Caco-2 (cell line): Measurements from ENCODE around the gene DDX3X. TPM values are rescaled to one million over a fixed set of nuclear protein-coding genes. Genes with fewer than 3 reads are reported as not detected.
A peak's percentile ranks its signal among the peaks of the same experiment; 100 is the strongest.

Experiments used
- BruUV-seq: library from RNA; stranded (reverse); fragments of 400-500 nt; replicated peaks from 2 replicates; lab custom pipeline; 2021; lab: Mats Ljungman, UMichigan
- CTCF ChIA-PET: fragments of 300-600 bp; sonication (Branson Sonifier 250); formaldehyde crosslinking; loops from one replicate; lab custom pipeline; 2022; ENCODE audit warnings: antibody characterized with exemption; lab: Charles Lee
- POLR2A ChIA-PET: fragments of 300-600 bp; sonication (Branson Sonifier 250); formaldehyde crosslinking; loops from one replicate; lab custom pipeline; 2022; ENCODE audit warnings: antibody characterized with exemption; lab: Charles Lee
- DNase-seq, 2 experiments: peaks; one replicate each; pipeline versions ENCODE4 v3.0.0 to v3.0.0-alpha.2; 2020 to 2022
- H3K27me3 ChIP-seq: replicated peaks from 2 replicates; pipeline ENCODE4 v1.6.0; 2011; ENCODE audit warnings: low read length; ENCODE audit not compliant: control insufficient read depth, insufficient read depth
- H3K36me3 ChIP-seq: 2 replicates; pipeline ENCODE4 v1.5.1; 2011; ENCODE audit warnings: low read length; ENCODE audit not compliant: control insufficient read depth, insufficient read depth
- H3K4me1 ChIP-seq: fragments of 250-450 bp; sonication (Bioruptor Pico); 2 replicates; pipeline ENCODE4 v1.5.1; 2020; ENCODE audit warnings: mild to moderate bottlenecking
- H3K4me3 ChIP-seq: 2 replicates; pipeline ENCODE4 v1.5.1; 2011; ENCODE audit warnings: low read depth, mild to moderate bottlenecking, control low read depth, low read length
- H3K9me3 ChIP-seq: fragments of 250-450 bp; sonication (Bioruptor Pico); 2 replicates; pipeline ENCODE4 v1.5.1; 2020; ENCODE audit warnings: mild to moderate bottlenecking, moderate library complexity
- H3K27ac Mint-ChIP-seq: one replicate; pipeline ENCODE4 v1.8.0; 2022; ENCODE audit warnings: mixed read lengths; ENCODE audit not compliant: unreplicated experiment
- H3K27me3 Mint-ChIP-seq: one replicate; pipeline ENCODE4 v1.8.0; 2022; ENCODE audit warnings: mixed read lengths; ENCODE audit not compliant: insufficient read depth, unreplicated experiment
- H3K36me3 Mint-ChIP-seq: one replicate; pipeline ENCODE4 v1.8.0; 2022; ENCODE audit warnings: mild to moderate bottlenecking, mixed read lengths; ENCODE audit not compliant: insufficient read depth, unreplicated experiment
- H3K4me1 Mint-ChIP-seq: one replicate; pipeline ENCODE4 v1.8.0; 2022; ENCODE audit warnings: low read depth, mixed read lengths; ENCODE audit not compliant: unreplicated experiment
- H3K4me3 Mint-ChIP-seq: one replicate; pipeline ENCODE4 v1.8.0; 2022; ENCODE audit warnings: mild to moderate bottlenecking, moderate library complexity, mixed read lengths; ENCODE audit not compliant: unreplicated experiment
- H3K9me3 Mint-ChIP-seq: one replicate; pipeline ENCODE4 v1.8.0; 2022; ENCODE audit warnings: mixed read lengths; ENCODE audit not compliant: unreplicated experiment
- intact Hi-C: fragments of 100-400 bp; cut with micrococcal nuclease; formaldehyde crosslinking; loops from one replicate; pipeline ENCODE4 v1.10.0; 2022; ENCODE audit not compliant: unreplicated experiment
- total RNA-seq: library from RNA; stranded (reverse); gene quantifications from 2 replicates; pipeline ENCODE4 v1.2.3, GENCODE V29; 2022
- TF ChIP-seq, protein P1 (sequence below), 2 experiments: fragments of 200-600 bp in 1 of 2; IDR thresholded peaks; 1 replicate in 1 of 2; 2 replicates in 1 of 2; pipeline versions ENCODE4 v1.5.1 to v1.8.0; 2011 to 2022; ENCODE audit warnings: antibody characterized with exemption in 1 of 2, control low read depth in 1 of 2, inconsistent platforms in 1 of 2, low read depth in 1 of 2, low read length in 1 of 2, mild to moderate bottlenecking in 1 of 2, moderate library complexity in 1 of 2; ENCODE audit not compliant: insufficient read depth in 1 of 2, severe bottlenecking in 1 of 2, unreplicated experiment in 1 of 2

Gene DDX3X
- total RNA-seq, 1 experiment from 2014 or later: 302 TPM

- H3K4me3 Mint-ChIP-seq: peak overlapping the region; percentile 39
- no peaks in the 10 kb centered on the region for H3K27me3 Mint-ChIP-seq
- Histone ChIP-seq H3K4me3 (no peak overlapping the region), H3K9me3 (no peaks in the 10 kb centered on the region), H3K27me3 (no peaks in the 10 kb centered on the region), H3K4me1 (peaks cover 13% of the 10 kb centered on the region), H3K36me3 (no peaks in the 10 kb centered on the region)
- H3K36me3 Mint-ChIP-seq: no peaks in the 10 kb centered on the region
- POLR2A ChIA-PET: interaction anchor here (0.6 kb wide), 2 partner anchors 51 to 117 kb away, joined by 4 to 5 read pairs; no protein-coding TSS in a partner anchor
- H3K27ac Mint-ChIP-seq: peak overlapping the region; percentile 75
- peak; percentile 51 to 64 for DNase-seq
- H3K9me3 Mint-ChIP-seq: no peaks in the 10 kb centered on the region
- TF ChIP-seq, protein P1, sequence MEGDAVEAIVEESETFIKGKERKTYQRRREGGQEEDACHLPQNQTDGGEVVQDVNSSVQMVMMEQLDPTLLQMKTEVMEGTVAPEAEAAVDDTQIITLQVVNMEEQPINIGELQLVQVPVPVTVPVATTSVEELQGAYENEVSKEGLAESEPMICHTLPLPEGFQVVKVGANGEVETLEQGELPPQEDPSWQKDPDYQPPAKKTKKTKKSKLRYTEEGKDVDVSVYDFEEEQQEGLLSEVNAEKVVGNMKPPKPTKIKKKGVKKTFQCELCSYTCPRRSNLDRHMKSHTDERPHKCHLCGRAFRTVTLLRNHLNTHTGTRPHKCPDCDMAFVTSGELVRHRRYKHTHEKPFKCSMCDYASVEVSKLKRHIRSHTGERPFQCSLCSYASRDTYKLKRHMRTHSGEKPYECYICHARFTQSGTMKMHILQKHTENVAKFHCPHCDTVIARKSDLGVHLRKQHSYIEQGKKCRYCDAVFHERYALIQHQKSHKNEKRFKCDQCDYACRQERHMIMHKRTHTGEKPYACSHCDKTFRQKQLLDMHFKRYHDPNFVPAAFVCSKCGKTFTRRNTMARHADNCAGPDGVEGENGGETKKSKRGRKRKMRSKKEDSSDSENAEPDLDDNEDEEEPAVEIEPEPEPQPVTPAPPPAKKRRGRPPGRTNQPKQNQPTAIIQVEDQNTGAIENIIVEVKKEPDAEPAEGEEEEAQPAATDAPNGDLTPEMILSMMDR (IDR thresholded peaks at IDR 0.05; ENCODE audit: insufficient read depth in 1 of 2, low read depth in 1 of 2, low read length in 1 of 2, severe bottlenecking in 1 of 2, unreplicated experiment in 1 of 2): no peak
- intact Hi-C loops: no loop called here
- BruUV-seq: no TSS peak
- CTCF ChIA-PET: interaction anchor here (0.6 kb wide), 2 partner anchors 15 to 109 kb away, joined by 3 to 4 read pairs; no protein-coding TSS in a partner anchor
- peaks cover 7% of the 10 kb centered on the region for H3K4me1 Mint-ChIP-seq
Observed at GRCh38 chrX:41384051-41384705, 50.2 kb downstream of the DDX3X start.

DNA sequence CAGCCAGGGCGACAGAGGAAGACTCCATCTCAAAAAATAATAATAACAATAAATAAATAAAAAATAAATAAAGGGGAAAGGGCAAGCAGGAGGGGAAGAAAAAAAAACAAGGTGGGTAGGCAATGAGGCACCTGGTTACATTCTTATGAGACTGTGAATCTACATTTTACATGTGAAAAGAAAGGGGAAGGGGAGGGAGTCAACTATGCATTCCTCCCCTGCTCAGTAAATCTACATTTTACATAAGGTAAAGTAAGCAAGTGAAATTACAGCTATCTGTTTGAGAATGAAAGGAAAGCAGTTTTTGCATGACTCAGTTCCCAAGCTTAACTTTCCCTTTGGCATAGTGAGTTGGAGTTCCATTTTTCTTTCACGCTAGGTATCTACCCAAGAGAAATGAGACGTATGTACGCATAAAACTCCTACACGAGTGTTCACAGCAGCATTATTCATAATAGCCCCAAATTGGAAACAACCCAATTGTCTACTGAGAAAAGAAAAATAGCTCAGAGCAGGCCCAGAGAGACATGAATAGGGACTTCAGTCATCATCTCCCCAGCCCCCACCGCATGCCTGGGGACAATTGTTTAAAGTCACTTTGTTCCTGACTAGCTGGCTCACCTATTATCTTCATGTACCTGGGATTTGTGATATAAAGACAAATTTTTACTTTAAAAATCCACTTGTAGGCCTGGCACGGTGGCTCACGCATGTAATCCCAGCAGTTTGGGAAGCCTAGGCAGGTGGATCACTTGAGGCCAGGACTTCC lies 52.4 kb downstream of the DDX3X start:
- Histone ChIP-seq H3K27me3 (no peaks in the 10 kb centered on the region), H3K36me3 (no peaks in the 10 kb centered on the region), H3K9me3 (no peaks in the 10 kb centered on the region), H3K4me3 (no peak overlapping the region), H3K4me1 (peaks cover 11% of the 10 kb centered on the region)
- no peak for DNase-seq
- Mint-ChIP-seq H3K36me3 (peaks cover 6% of the 10 kb centered on the region), H3K4me3 (no peak overlapping the region), H3K4me1 (peaks cover 7% of the 10 kb centered on the region), H3K9me3 (no peaks in the 10 kb centered on the region), H3K27me3 (no peaks in the 10 kb centered on the region), H3K27ac (no peak overlapping the region)
- BruUV-seq: no TSS peak
- ChIA-PET CTCF (interaction anchor here (0.6 kb wide), 1 partner anchor 654 kb away, joined by 3 read pairs; no protein-coding TSS in a partner anchor), POLR2A (no interaction called here)
- TF ChIP-seq, protein P1 (IDR thresholded peaks at IDR 0.05; ENCODE audit: insufficient read depth in 1 of 2, low read depth in 1 of 2, low read length in 1 of 2, severe bottlenecking in 1 of 2, unreplicated experiment in 1 of 2): no peak
- intact Hi-C loops: no loop called here

- CTCF ChIA-PET: no interaction called here
- no peak for DNase-seq
- Mint-ChIP-seq H3K9me3 (no peaks in the 10 kb centered on the region), H3K36me3 (peaks cover 6% of the 10 kb centered on the region), H3K27ac (no peak overlapping the region), H3K4me1 (peaks cover 7% of the 10 kb centered on the region), H3K27me3 (no peaks in the 10 kb centered on the region), H3K4me3 (no peak overlapping the region)
- no peak overlapping the region for H3K4me3 ChIP-seq
- H3K9me3 ChIP-seq: no peaks in the 10 kb centered on the region
- no peaks in the 10 kb centered on the region for H3K27me3 ChIP-seq
- H3K36me3 ChIP-seq: no peaks in the 10 kb centered on the region
- intact Hi-C loops: no loop called here
- POLR2A ChIA-PET: no interaction called here
- TF ChIP-seq, protein P1 (IDR thresholded peaks at IDR 0.05; ENCODE audit: insufficient read depth in 1 of 2, low read depth in 1 of 2, low read length in 1 of 2, severe bottlenecking in 1 of 2, unreplicated experiment in 1 of 2): no peak
- BruUV-seq: no TSS peak
- H3K4me1 ChIP-seq: peaks cover 4% of the 10 kb centered on the region; the same call in 1 of the 2 replicates
Observed at GRCh38 chrX:41388543-41388942, 54.6 kb downstream of the DDX3X start.
